Measurements from ENCODE around the gene PRSS8. TPM values are rescaled to one million over a fixed set of nuclear protein-coding genes. Genes with fewer than 3 reads are reported as not detected.
"Not testable (repeated sequence)": the region's sequence is repeated elsewhere in the genome, so short reads cannot be mapped to it uniquely, and the experiment has no call there.

The PRSS8 gene
- total RNA-seq, 2 donors from 2014 or later: not detected

DNA sequence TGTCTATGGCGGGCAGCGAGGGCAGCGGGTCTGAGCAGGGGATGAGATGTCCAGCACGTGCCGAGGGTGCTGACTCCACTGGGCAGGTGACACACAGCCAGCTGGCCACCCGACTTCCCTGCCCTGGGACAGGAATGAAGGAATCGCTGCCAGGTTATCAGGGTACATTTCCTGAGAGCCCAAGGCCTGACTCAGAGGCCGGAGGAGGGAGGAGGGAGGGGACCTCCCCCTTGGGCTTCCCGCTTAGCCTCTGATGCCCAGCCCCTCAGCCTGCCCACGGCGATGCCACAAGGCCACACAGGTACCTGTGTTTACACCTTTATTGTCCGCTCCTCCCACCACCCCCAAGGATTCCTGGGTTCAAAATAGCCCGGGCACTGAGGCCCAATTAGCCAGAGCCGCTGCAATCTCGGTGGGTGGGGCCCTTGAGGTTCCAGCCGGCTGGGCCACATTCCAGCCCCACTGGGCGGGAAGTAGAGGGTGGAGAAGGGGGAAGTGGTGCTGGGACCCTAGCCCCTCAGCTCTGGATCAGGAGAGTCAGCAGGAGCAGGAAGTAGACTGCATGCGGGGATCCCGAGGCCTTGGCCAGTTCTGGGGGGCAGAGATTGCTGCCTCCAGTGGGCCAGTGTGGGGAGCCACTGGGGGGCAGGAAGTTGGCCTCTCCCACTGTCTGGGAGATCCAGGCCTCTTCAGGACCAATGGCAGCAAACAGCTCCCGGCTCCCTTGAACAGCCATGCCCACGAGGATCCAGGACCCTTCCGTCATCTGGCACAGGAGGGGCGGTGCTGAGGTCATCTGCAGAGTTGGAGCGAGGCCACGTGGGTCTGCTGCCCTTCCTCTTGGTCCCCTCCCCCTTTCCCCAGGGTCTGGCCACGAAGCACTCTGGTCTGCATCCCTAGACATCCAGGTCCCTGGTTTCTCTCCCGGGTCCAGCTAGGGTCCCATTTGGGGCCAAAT lies 3.4 kb upstream of the PRSS8 start:
- Histone ChIP-seq H3K27ac (peak overlapping the region; percentile 63 to 94), H3K36me3 (no peaks in the 10 kb centered on the region), H3K27me3 (replicated peaks; ENCODE audit: insufficient read depth) (no peaks in the 10 kb centered on the region), H3K4me3 (peak overlapping the region; percentile 67), H3K9me3 (no peaks in the 10 kb centered on the region), H3K4me1 (ENCODE audit: control insufficient read depth in 1 of 2, low read depth in 2 of 2) (peaks cover 16 to 35% of the 10 kb centered on the region in 2 donors)
- TF ChIP-seq, protein P1, sequence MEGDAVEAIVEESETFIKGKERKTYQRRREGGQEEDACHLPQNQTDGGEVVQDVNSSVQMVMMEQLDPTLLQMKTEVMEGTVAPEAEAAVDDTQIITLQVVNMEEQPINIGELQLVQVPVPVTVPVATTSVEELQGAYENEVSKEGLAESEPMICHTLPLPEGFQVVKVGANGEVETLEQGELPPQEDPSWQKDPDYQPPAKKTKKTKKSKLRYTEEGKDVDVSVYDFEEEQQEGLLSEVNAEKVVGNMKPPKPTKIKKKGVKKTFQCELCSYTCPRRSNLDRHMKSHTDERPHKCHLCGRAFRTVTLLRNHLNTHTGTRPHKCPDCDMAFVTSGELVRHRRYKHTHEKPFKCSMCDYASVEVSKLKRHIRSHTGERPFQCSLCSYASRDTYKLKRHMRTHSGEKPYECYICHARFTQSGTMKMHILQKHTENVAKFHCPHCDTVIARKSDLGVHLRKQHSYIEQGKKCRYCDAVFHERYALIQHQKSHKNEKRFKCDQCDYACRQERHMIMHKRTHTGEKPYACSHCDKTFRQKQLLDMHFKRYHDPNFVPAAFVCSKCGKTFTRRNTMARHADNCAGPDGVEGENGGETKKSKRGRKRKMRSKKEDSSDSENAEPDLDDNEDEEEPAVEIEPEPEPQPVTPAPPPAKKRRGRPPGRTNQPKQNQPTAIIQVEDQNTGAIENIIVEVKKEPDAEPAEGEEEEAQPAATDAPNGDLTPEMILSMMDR (IDR thresholded peaks at IDR 0.05): no peak
- ATAC-seq (ENCODE audit: insufficient number of reproducible peaks, low FRiP score, low read depth) (no peak), DNase-seq (ENCODE audit: low spot score) (peak; percentile 64)

DNA sequence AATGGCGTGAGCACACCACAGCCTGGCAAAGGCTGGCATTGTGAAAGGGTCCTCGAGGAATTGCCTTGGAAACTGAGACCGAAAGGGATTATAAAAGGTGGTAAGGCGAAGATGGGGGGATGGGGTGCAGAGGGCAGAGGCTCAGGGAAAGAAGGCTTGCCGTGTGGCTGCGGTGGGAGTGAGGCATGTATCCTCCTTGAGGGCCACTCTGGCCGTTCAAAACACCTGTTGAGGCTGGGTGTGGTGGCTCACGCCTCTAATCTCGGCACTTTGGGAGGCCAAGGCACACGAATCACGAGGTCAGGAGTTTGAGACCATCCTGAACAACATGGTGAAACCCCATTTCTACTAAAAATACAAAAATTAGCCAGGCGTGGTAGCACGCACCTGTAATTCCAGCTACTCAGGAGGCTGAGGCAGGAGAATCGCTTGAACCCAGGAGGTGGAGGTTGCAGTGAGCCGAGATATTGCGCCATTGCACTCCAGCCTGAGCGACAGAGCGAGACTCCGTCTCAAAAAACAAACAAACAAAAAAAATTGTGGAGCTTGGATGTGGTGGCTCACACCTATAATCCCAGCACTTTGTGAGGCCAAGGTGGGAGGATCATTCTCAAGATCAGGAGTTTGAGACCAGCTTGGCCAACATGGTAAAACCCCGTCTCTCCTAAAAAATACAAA lies 1.4 kb upstream of the PRSS8 start:
- peaks cover 16 to 30% of the 10 kb centered on the region in 2 donors for H3K4me1 ChIP-seq (ENCODE audit: control insufficient read depth in 1 of 2, low read depth in 2 of 2)
- not testable (repeated sequence) for ATAC-seq (ENCODE audit: insufficient number of reproducible peaks, low FRiP score, low read depth); H3K27ac ChIP-seq; H3K9me3 ChIP-seq; DNase-seq (ENCODE audit: low spot score); H3K27me3 ChIP-seq (replicated peaks; ENCODE audit: insufficient read depth); H3K4me3 ChIP-seq; H3K36me3 ChIP-seq

DNA sequence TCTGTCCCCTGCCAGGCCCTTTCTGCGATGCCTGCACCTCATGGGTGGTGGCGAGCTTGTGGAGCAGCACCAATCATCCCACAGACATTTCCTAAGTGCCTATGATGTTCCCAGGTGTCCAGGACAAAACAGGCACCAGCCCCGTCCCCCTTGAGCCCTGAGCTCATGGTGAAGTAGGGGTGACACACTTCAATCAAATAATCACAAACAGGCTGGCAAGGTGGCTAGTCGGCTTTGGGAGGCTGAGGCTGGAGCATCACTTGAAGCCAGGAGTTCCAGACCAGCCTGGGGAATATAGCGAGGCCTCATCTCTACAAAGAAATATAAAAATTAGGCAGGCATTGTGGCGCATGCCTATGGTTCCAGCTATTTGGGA lies 748 bp upstream of the PRSS8 start:
- no peak for DNase-seq (ENCODE audit: low spot score)
- TF ChIP-seq, protein P1 (IDR thresholded peaks at IDR 0.05): no peak
- H3K27ac ChIP-seq: no peak overlapping the region

DNA sequence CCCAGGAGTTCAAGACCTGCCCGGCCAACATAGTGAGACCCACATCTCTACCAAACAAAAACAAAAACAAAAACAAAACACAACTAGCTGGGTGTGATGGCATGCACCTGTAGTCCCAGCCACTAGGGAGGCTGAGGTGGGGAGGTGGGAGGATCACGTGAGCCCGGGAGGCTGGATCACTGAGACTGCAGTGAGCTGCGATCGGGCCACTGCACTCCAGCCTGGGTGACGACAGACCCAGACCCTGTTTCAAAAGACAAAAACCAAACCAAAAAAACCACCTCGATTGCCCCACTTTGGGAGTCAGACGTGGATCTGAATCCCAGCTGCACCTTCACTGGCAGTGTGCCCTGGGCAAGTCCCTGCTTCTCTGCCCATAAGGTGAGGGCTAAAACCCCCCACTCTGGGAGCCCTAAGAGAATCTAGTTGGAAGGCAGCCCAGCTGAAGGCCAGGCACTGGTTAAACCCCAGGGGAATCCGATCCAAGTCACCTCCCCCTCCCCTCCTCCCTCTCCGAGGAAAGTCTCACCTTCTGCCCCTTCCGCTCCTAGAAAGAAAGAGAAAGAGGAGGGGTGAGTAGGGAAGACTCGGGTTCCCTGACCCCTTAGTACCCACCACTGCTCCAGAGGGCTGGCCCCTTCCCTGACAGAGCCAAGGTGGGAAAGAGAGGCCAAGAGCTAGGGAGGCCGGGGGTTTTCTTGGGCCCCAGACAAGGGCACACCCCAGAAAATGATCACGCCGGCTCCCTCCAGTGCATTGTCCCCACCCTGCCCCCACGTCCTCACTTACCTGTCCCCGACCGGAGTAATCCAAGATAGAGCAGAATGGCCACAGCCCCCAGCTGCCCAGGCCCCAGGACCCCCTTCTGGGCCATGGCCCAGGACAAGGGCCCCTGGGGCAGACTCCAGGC lies 647 bp downstream of the PRSS8 start:
- H3K4me1 ChIP-seq (ENCODE audit: control insufficient read depth in 1 of 2, low read depth in 2 of 2): peaks cover 11 to 18% of the 10 kb centered on the region in 2 donors
- no peak for ATAC-seq (ENCODE audit: insufficient number of reproducible peaks, low FRiP score, low read depth)
- H3K9me3 ChIP-seq: no peaks in the 10 kb centered on the region
- H3K36me3 ChIP-seq: peaks cover 21% of the 10 kb centered on the region
- DNase-seq (ENCODE audit: low spot score): no peak
- no peaks in the 10 kb centered on the region for H3K27me3 ChIP-seq (replicated peaks; ENCODE audit: insufficient read depth)
- no peak overlapping the region for H3K4me3 ChIP-seq
- no peak overlapping the region for H3K27ac ChIP-seq
- TF ChIP-seq, protein P1 (IDR thresholded peaks at IDR 0.05): no peak

More for the DNA sequence above, 748 bp upstream of the PRSS8 start:
- ATAC-seq (ENCODE audit: insufficient number of reproducible peaks, low FRiP score, low read depth): no peak
- no peaks in the 10 kb centered on the region for H3K9me3 ChIP-seq
- H3K36me3 ChIP-seq: peaks cover 11% of the 10 kb centered on the region
- H3K4me3 ChIP-seq: no peak overlapping the region
- peaks cover 11 to 23% of the 10 kb centered on the region in 2 donors for H3K4me1 ChIP-seq (ENCODE audit: control insufficient read depth in 1 of 2, low read depth in 2 of 2)
- H3K27me3 ChIP-seq (replicated peaks; ENCODE audit: insufficient read depth): no peaks in the 10 kb centered on the region

DNA sequence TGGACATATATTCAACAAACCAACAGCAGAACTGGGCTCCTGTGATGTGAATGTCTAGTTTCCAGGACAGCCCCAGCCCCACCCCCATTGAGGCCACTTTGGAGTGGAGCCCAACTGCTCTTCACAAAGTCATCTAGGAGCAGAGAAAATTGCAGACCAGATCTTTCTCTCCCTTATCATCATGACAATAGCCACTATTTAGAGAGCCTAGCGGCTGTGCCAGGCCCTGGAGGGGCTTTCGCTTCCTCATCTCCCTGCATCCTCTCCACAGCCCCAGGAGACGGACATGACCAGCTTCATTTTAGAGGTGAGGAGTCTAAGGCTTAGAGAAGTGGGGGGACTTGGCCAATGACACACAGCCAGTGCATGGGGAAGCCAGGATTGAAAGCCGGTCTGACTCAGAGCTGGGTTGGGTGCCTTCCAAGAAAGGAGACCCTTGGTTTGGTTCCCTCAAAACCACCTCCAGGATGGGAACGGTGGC lies 1.4 kb downstream of the PRSS8 start:
- Histone ChIP-seq H3K4me3 (no peak overlapping the region), H3K9me3 (no peaks in the 10 kb centered on the region), H3K27me3 (replicated peaks; ENCODE audit: insufficient read depth) (no peaks in the 10 kb centered on the region), H3K36me3 (peaks cover 28% of the 10 kb centered on the region), H3K4me1 (ENCODE audit: control insufficient read depth in 1 of 2, low read depth in 2 of 2) (peaks cover 8 to 13% of the 10 kb centered on the region in 2 donors), H3K27ac (no peak overlapping the region)
- TF ChIP-seq, protein P1 (IDR thresholded peaks at IDR 0.05): no peak
- DNase-seq (ENCODE audit: low spot score) (no peak), ATAC-seq (ENCODE audit: insufficient number of reproducible peaks, low FRiP score, low read depth) (no peak)

Measured in thoracic aorta (tissue), 2 donors.